Duodenal mucosa (tissue), 2 donors: ENCODE results near the gene PLA2G7.

Experiments
- H3K27ac ChIP-seq: one replicate; pipeline ENCODE4 v1.7.0; 2013; ENCODE audit warnings: low read depth, low read length
- H3K27me3 ChIP-seq, 2 donors: one replicate each; pipeline ENCODE4 v1.7.0; 2013; ENCODE audit warnings: low read length in 2 of 2, control low read depth in 1 of 2; ENCODE audit not compliant: insufficient read depth in 2 of 2, control insufficient read depth in 1 of 2
- H3K36me3 ChIP-seq, 2 donors: one replicate each; pipeline ENCODE4 v1.7.0; 2013; ENCODE audit warnings: low read length in 2 of 2, control low read depth in 1 of 2; ENCODE audit not compliant: insufficient read depth in 2 of 2, control insufficient read depth in 1 of 2
- H3K4me1 ChIP-seq, 2 donors: one replicate each; pipeline ENCODE4 v1.7.0; 2013; ENCODE audit warnings: low read length in 2 of 2, control low read depth in 1 of 2; ENCODE audit not compliant: insufficient read depth in 2 of 2, control insufficient read depth in 1 of 2
- H3K4me3 ChIP-seq, 2 donors: one replicate each; pipeline ENCODE4 v1.7.0; 2013; ENCODE audit warnings: low read length in 2 of 2, low read depth in 1 of 2
- H3K9ac ChIP-seq, 2 donors: one replicate each; pipeline ENCODE4 v1.7.0; 2013; ENCODE audit warnings: low read length in 2 of 2, low read depth in 1 of 2
- H3K9me3 ChIP-seq, 2 donors: one replicate each; pipeline ENCODE4 v1.7.0; 2013; ENCODE audit warnings: low read length in 2 of 2, control low read depth in 1 of 2; ENCODE audit not compliant: control insufficient read depth in 1 of 2

The PLA2G7 gene

GRCh38 chr6:46661483-46661882 lies 73.7 kb downstream of the PLA2G7 start:
- H3K4me1 ChIP-seq, result no peaks in the 10 kb centered on the region
- no peaks in the 10 kb centered on the region for H3K9me3 ChIP-seq
- H3K36me3 ChIP-seq, result no peaks in the 10 kb centered on the region
- no peak overlapping the region for H3K27ac ChIP-seq
- H3K27me3 ChIP-seq, result no peaks in the 10 kb centered on the region
- no peak overlapping the region for H3K4me3 ChIP-seq
- H3K9ac ChIP-seq, result no peak overlapping the region

DNA sequence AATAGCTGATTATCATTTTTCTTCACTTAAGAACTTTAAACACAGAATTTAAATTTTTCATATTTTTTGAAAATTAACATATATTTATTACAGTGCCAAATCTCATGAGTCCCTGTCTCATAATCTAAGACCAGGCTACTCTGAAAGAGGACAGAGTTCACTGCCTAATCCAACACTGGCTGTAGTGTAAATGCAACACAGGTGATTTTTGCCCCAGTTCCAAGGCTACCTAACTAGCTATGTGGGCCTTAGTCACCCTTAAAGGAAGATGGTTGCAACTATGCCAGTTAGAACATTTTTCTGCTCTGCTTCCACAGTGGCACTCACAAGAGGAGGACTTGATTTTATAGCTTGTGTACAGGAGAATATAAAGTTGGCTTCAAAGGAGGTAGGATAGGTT lies 77.5 kb downstream of the PLA2G7 start:
- H3K36me3 ChIP-seq, result no peaks in the 10 kb centered on the region
- H3K4me1 ChIP-seq, result peaks cover 4 to 6% of the 10 kb centered on the region in 2 donors
- H3K27me3 ChIP-seq, result peaks cover 4 to 7% of the 10 kb centered on the region in 2 donors
- no peaks in the 10 kb centered on the region for H3K9me3 ChIP-seq
- no peak overlapping the region for H3K4me3 ChIP-seq
- H3K9ac ChIP-seq, result no peak overlapping the region
- no peak overlapping the region for H3K27ac ChIP-seq

DNA sequence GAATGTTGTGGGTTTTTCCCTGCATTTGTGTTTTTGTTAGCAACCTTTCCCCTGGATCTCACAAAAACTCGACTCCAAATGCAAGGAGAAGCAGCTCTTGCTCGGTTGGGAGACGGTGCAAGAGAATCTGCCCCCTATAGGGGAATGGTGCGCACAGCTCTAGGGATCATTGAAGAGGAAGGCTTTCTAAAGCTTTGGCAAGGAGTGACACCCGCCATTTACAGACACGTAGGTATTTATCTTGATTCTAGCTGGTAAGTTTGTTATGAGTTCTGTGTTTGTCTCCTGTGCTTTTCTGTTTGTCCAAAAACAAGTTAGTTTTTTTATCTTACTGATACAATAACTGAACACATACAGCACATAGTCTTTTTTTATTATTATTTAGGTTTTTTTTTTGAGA lies 79.4 kb downstream of the PLA2G7 start:
- Histone ChIP-seq H3K27me3 (peaks cover 4 to 7% of the 10 kb centered on the region in 2 donors), H3K36me3 (no peaks in the 10 kb centered on the region), H3K27ac (no peak overlapping the region), H3K4me3 (no peak overlapping the region), H3K4me1 (peaks cover 9% of the 10 kb centered on the region in 2 donors), H3K9me3 (no peaks in the 10 kb centered on the region), H3K9ac (no peak overlapping the region)
